Coronary artery (tissue), 2 donors: Measurements from ENCODE around the gene HEG1.
A peak's percentile ranks its signal among the peaks of the same experiment; 100 is the strongest.

Experiments used
- DNase-seq: peaks from one replicate; pipeline ENCODE4 v3.0.0-alpha.2; 2017; ENCODE audit warnings: low spot score
- H3K27ac ChIP-seq, 2 donors: fragments of 200-600 bp; sonication (generic); one replicate each; pipeline ENCODE4 v1.5.1; 2016 to 2019
- H3K4me3 ChIP-seq: fragments of 200-600 bp; sonication (generic); 2 replicates; pipeline ENCODE4 v1.5.1; 2016; ENCODE audit warnings: mild to moderate bottlenecking, moderate library complexity
- CTCF ChIP-seq: fragments of 200-600 bp; sonication (generic); IDR thresholded peaks from one replicate; pipeline ENCODE4 v1.5.1; 2019; ENCODE audit warnings: antibody characterized with exemption

The HEG1 gene

GRCh38 chr3:125069968-125070745 is 14.4 kb upstream of the HEG1 start:
- TF ChIP-seq CTCF = no peak
- Histone ChIP-seq H3K27ac (no peak overlapping the region), H3K4me3 (no peak overlapping the region)
- no peak for DNase-seq

GRCh38 chr3:125069452-125069851 is 13.7 kb upstream of the HEG1 start:
- TF ChIP-seq CTCF = no peak
- DNase-seq = no peak
- Histone ChIP-seq H3K4me3 (no peak overlapping the region), H3K27ac (no peak overlapping the region)

- no peak overlapping the region for H3K27ac ChIP-seq
- H3K4me3 ChIP-seq = no peak overlapping the region
- no peak for TF ChIP-seq CTCF
- DNase-seq = no peak
Observed at GRCh38 chr3:125068265-125068664, 12.5 kb upstream of the HEG1 start.

GRCh38 chr3:125067225-125067624 is 11.4 kb upstream of the HEG1 start:
- TF ChIP-seq CTCF = no peak
- Histone ChIP-seq H3K4me3 (no peak overlapping the region), H3K27ac (no peak overlapping the region)
- no peak for DNase-seq

GRCh38 chr3:125062904-125063618 is 7.3 kb upstream of the HEG1 start:
- no peak for TF ChIP-seq CTCF
- no peak overlapping the region for H3K4me3 ChIP-seq
- peak overlapping the region; percentile 11 to 80 for H3K27ac ChIP-seq

GRCh38 chr3:125061646-125062045 is 5.8 kb upstream of the HEG1 start:
- DNase-seq = no peak
- Histone ChIP-seq H3K4me3 (peak overlapping the region; percentile 3), H3K27ac (peak overlapping the region; percentile 61 to 80)
- no peak for TF ChIP-seq CTCF

More at GRCh38 chr3:125062904-125063618, 7.3 kb upstream of the HEG1 start:
- DNase-seq = no peak
